HG03521 (cell line): ENCODE data around the gene GPC6.

Experiments
- ATAC-seq: cut with Tn5 transposase; IDR thresholded peaks from one replicate; pipeline ENCODE4 v1.9.1; 2021; ENCODE audit warnings: mild to moderate bottlenecking, moderate library complexity; ENCODE audit not compliant: unreplicated experiment

Gene GPC6

GRCh38 chr13:93230261-93230855 lies 3.8 kb downstream of the GPC6 start:
- no peak for ATAC-seq

- ATAC-seq = no peak
Measured at GRCh38 chr13:93231867-93232266, 5.3 kb downstream of the GPC6 start.

GRCh38 chr13:93233997-93234416 lies 7.4 kb downstream of the GPC6 start:
- no peak for ATAC-seq

GRCh38 chr13:93234459-93234858 lies 7.9 kb downstream of the GPC6 start:
- no peak for ATAC-seq

- ATAC-seq = no peak
Measured at GRCh38 chr13:93235258-93236015, 8.8 kb downstream of the GPC6 start.

- ATAC-seq = no peak
Measured at GRCh38 chr13:93238711-93239110, 12.1 kb downstream of the GPC6 start.

GRCh38 chr13:93243375-93244063 lies 16.9 kb downstream of the GPC6 start:
- no peak for ATAC-seq

GRCh38 chr13:93244141-93244917 lies 17.7 kb downstream of the GPC6 start:
- no peak for ATAC-seq

- no peak for ATAC-seq
Measured at GRCh38 chr13:93244918-93245280, 18.3 kb downstream of the GPC6 start.

- no peak for ATAC-seq
Measured at GRCh38 chr13:93246069-93246468, 19.5 kb downstream of the GPC6 start.

- ATAC-seq = no peak
Measured at GRCh38 chr13:93248627-93249047, 22.0 kb downstream of the GPC6 start.

GRCh38 chr13:93249364-93250306 lies 23.0 kb downstream of the GPC6 start:
- no peak for ATAC-seq

- ATAC-seq = no peak
Measured at GRCh38 chr13:93254775-93255174, 28.2 kb downstream of the GPC6 start.

- no peak for ATAC-seq
Measured at GRCh38 chr13:93256998-93257397, 30.4 kb downstream of the GPC6 start.

- no peak for ATAC-seq
Measured at GRCh38 chr13:93259527-93260080, 33.0 kb downstream of the GPC6 start.

GRCh38 chr13:93260591-93260990 lies 34.0 kb downstream of the GPC6 start:
- ATAC-seq = no peak

- no peak for ATAC-seq
Measured at GRCh38 chr13:93262729-93263345, 36.2 kb downstream of the GPC6 start.

- ATAC-seq = no peak
Measured at GRCh38 chr13:93264876-93265275, 38.3 kb downstream of the GPC6 start.

- ATAC-seq = no peak
Measured at GRCh38 chr13:93265800-93266199, 39.2 kb downstream of the GPC6 start.
